Measurements from ENCODE around the gene CYFIP2.

DNA sequence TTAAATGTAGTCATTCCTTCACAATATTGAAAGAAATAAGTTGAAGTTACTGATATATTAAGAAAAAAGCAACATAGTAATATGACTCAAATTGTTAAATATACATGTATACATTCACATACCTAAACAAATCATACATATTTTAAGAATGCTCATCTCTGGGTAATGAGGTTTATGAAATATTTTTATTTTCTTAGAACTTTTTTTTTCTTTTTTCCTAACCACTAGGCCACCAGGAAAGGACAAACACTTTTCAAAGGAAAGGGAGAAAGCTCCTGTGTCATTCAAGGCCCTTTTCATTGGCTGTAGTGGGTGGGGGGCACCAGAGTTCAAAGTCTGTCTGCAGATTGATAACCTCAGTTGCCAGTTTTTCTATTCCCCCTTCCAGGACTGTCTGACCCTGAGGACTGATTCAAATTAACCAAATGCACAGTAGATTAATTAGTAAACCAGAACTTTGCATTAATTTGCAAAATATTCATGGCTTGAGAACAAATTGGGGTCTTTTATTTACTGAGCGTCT lies 121.2 kb downstream of the CYFIP2 start:
- TF ChIP-seq FOXK2 (IDR thresholded peaks at IDR 0.05), result no peak
- TF ChIP-seq BHLHE40 (IDR thresholded peaks at IDR 0.05; ENCODE audit: borderline replicate concordance), result no peak
- no peak for TF ChIP-seq TARDBP (IDR thresholded peaks at IDR 0.05)
- TF ChIP-seq SUZ12 (IDR thresholded peaks at IDR 0.05), result no peak
- no peak for TF ChIP-seq ZNF384 (IDR thresholded peaks at IDR 0.05)
- no peak for TF ChIP-seq ELF4 (IDR thresholded peaks at IDR 0.05)
- TF ChIP-seq NFRKB (IDR thresholded peaks at IDR 0.05), result no peak
- TF ChIP-seq FOXA1 (IDR thresholded peaks at IDR 0.05), result no peak
- TF ChIP-seq ARNT (IDR thresholded peaks at IDR 0.05), result no peak
- no peak for TF ChIP-seq PKNOX1 (IDR thresholded peaks at IDR 0.05)
- no peak for TF ChIP-seq FOXM1 (IDR thresholded peaks at IDR 0.05; ENCODE audit: borderline replicate concordance)
- TF ChIP-seq CTBP1 (IDR thresholded peaks at IDR 0.05; ENCODE audit: borderline replicate concordance), result no peak
- TF ChIP-seq SP1 (IDR thresholded peaks at IDR 0.05), result no peak

Measured in HEK293T (cell line).